ENCODE results near the gene MBNL2. TPM values are rescaled to one million over a fixed set of nuclear protein-coding genes. Genes with fewer than 3 reads are reported as not detected.

The MBNL2 gene
- total RNA-seq, 1 donor: 21.8 TPM

- DNase-seq (ENCODE audit: low read depth in 2 of 3, low spot score in 2 of 3): no peak
Measured at GRCh38 chr13:97267418-97268059, 45.4 kb downstream of the MBNL2 start.

DNA sequence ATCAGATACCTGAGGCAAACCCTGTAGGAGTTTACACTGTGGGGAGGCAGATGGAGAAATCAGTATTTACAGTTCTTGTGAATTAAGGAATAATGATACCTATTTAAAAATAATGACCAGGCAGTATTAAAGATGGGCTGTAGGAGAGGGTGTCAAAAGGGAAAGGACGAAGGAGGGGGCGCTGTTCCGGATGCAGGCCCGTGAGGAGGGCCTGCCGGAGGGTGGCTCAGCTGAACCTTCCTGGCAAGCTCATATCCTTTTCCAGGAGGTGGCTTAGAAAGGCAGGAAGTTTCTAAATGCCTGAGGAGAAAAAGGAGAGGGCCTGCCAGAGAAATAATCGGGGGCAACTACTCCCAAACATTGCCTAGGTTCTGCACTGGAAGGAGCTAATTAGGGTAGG lies 46.6 kb downstream of the MBNL2 start:
- no peak for DNase-seq (ENCODE audit: low read depth in 2 of 3, low spot score in 2 of 3)

GRCh38 chr13:97269603-97270002 lies 47.5 kb downstream of the MBNL2 start:
- DNase-seq (ENCODE audit: low read depth in 2 of 3, low spot score in 2 of 3): no peak

- no peak for DNase-seq (ENCODE audit: low read depth in 2 of 3, low spot score in 2 of 3)
Measured at GRCh38 chr13:97272526-97272925, 50.4 kb downstream of the MBNL2 start.

GRCh38 chr13:97273341-97273831 lies 51.3 kb downstream of the MBNL2 start:
- DNase-seq (ENCODE audit: low read depth in 2 of 3, low spot score in 2 of 3): no peak

- no peak for DNase-seq (ENCODE audit: low read depth in 2 of 3, low spot score in 2 of 3)
Measured at GRCh38 chr13:97274829-97275649, 52.9 kb downstream of the MBNL2 start.

DNA sequence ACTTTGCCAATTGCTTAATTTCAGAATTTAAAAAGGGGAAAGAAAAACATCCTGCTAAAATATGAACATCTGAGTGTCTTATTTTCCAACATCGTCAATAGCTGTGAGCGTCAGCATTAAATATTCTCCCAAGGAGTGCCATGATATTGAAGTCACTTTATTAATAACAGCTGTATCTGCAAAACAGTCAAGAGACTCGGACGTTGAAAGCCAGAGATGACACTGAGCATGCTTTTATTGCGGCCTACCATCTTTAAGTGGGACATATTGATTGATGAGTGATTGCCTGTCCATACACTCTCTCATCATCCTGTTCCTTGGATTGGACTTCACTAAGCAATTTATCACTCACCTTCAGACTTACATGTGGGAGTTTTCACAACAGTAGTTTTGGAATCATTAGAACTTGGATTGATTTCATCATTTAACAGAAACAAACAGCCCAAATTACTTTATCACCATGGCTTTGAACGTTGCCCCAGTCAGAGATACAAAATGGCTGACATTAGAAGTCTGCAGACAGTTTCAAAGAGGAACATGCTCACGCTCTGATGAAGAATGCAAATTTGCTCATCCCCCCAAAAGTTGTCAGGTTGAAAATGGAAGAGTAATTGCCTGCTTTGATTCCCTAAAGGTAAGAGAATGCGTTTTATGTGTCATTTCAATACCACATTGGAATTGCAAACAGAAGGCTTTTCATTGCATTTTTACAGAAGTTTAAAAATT lies 53.8 kb downstream of the MBNL2 start:
- no peak for DNase-seq (ENCODE audit: low read depth in 2 of 3, low spot score in 2 of 3)

GRCh38 chr13:97276862-97277269 lies 54.7 kb downstream of the MBNL2 start:
- DNase-seq (ENCODE audit: low read depth in 2 of 3, low spot score in 2 of 3): no peak

DNA sequence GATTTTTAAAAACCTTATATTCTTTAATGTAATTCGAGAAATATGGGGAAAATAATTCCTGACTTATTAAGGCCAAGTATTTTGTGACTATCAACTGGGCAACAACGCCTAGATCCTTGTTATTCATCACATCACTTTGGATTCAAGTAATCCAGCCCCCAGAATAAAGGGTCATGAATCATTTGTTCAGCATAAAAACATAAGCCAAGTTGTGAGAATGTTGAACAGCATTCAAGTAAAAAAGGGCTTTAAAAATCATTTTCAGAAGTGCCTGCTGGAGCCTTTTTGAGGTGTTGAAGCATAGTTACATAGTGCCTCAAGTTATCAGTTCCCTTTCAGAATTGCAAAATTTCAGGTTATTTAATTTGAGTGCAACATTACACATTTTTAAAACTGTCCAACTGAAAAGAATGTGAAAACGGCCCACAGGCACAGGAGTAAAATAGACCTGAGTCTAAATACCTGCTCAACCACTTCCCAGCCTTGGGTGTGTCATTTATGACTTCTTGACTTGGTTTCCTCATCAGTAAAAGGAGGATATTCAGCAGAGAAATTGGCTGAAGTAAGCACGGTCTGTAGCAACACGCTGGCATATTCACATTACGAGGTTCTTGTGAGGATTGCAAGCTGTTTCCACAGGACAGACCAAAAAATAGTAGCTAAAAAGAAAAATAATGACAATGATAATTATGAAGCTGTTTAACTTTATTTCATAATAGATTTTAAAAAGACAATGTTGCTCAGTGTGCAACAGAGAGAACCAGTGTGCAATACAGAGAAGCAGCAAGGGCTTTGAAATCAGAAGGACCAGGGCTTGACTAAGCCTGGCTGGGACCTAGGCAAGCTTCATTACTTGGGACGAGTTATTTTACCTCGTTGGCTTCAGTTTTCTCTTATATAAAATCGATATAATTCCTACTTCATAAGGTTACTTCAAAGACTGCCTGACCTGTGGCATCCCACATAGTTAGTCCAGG lies 56.6 kb downstream of the MBNL2 start:
- DNase-seq (ENCODE audit: low read depth in 2 of 3, low spot score in 2 of 3): no peak

DNA sequence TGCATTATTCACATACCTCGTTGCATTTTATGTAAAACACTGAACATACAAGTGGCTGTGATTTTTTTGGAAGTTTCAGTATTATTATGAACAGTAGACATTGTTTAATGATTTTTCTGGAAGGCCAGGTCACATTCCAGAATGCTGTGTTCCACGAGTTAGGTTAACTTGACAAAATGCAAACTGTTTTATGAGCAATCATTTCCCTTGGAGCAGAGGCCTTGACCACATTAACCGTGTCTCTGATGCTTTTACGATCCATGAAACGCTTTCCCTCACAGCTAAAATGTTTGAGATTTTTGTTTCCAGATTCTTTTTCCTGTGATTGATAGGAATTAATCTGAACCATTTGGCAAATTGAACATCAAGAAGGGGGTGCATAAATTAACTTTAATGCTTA lies 57.8 kb downstream of the MBNL2 start:
- no peak for DNase-seq (ENCODE audit: low read depth in 2 of 3, low spot score in 2 of 3)

DNA sequence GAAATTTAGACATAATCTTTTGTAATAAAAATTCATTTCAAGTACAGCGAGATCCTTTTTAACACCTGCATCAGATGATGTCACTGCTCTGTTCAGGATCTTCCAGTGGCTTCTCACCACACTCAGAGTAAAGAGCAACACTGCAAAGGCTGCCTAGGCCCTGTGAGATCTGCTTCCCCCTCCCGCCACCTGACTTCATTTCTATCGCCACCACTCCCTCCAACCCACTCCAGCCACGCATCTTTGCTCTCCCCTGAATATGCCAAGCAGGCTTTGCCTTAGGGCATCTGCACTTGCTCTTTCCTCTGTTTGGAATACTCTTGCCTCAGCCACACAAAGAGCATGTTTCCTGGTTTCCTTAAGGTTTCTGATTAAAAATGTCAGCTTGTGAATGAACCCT lies 58.3 kb downstream of the MBNL2 start:
- no peak for DNase-seq (ENCODE audit: low read depth in 2 of 3, low spot score in 2 of 3)

DNA sequence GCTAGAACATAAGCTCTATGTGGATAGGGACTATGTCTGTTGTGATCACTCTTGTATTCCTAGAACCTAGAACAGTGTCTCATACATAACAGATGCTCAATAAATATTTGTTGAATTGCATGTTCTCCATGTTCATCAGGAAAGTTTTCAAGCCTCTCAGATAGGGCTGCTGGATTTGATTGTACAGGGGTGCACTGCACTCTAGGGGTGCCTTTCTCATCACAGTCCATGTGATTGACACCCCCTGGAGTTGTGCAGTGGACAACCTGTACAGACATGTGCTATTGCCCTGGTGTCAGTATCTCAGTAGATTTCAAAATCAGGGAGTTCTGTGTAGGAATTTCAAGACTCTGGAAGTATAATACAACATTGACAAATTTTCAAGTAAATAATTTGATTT lies 58.9 kb downstream of the MBNL2 start:
- no peak for DNase-seq (ENCODE audit: low read depth in 2 of 3, low spot score in 2 of 3)

- DNase-seq (ENCODE audit: low read depth in 2 of 3, low spot score in 2 of 3): no peak
Measured at GRCh38 chr13:97282705-97283104, 60.6 kb downstream of the MBNL2 start.

GRCh38 chr13:97283888-97284287 lies 61.8 kb downstream of the MBNL2 start:
- no peak for DNase-seq (ENCODE audit: low read depth in 2 of 3, low spot score in 2 of 3)

GRCh38 chr13:97284558-97284957 lies 62.4 kb downstream of the MBNL2 start:
- no peak for DNase-seq (ENCODE audit: low read depth in 2 of 3, low spot score in 2 of 3)

DNA sequence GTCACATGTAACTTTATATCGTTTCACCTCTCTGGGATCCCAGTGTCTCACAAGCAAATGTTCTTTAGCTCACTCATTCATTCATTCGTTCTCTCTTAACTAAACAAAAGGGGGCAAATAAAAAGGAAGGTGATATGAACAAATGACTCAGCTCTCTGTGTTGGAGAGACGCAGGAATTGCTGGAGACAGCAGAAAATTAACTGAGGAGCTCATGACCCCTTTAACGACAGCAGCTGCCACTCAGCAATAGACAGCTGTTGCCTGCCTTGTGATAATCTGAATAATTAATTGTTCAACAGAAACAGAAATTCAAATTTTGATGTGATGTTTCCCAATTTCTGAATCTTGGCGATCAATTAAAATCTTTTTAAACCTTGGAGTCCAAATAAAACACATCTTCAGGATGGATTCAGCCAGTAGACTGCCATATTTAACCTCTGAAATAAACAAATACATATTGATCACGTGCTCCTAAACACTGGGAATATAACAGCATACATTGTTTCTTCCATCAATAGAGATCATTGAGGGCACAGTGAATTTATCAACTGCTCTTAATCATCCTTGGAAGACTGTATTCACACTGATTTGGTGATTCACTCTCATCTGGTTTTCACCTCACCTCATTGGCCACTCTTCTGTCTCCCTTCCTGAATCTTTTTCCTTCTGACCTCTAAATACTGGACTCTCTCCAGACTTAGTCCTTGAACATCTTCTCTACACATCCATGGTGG lies 63.3 kb downstream of the MBNL2 start:
- DNase-seq (ENCODE audit: low read depth in 2 of 3, low spot score in 2 of 3): no peak

DNA sequence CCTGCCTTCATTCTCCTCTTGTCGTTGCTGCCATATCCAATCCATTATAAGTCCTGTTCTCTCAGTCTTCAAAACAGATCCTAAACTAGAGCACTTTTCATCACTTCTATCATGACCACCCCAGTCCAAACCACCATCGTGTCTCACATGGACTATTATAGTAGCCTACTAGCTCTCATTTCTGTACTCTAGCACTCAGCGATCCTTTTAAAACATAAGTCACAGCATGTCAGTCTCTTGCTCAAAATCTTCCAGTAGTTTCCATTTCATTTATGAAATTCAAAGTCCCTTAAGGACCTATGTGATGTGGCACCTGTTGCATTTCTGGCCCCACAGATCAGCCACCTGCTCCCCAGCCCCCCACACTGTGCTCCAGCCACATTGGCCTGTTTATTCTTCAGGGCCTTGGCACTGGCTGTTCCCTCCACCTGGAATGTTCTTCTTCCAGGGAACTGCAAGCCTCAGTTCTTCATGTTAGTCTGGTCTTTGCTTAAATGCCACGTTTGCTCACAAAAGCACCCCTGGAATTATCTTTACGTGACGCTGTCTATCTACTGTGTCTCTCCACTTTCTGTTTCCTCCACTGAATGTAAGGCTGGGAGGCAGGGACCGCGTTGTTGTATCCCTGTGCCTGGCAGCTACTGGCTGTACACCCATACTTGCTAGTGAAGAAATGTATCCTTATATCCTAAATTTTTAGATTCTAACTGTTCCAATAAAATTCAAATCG lies 64.3 kb downstream of the MBNL2 start:
- no peak for DNase-seq (ENCODE audit: low read depth in 2 of 3, low spot score in 2 of 3)

DNA sequence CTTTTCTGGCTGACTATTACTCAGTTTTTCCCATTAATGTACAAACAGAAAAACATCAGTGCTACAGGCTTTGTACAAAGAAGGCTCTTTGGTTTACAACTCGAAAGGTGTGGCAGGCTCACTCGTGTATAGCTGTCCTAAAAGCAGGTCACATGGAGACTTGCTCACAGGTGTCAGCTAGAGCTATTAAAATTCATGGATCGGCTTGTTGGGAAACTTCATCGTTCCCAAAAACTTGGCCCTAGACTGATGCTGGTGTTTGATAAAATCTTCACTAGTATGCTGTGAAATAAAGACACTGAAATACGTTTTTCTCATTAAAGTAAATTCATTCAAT lies 64.9 kb downstream of the MBNL2 start:
- DNase-seq (ENCODE audit: low read depth in 2 of 3, low spot score in 2 of 3): no peak

GRCh38 chr13:97288486-97288900 lies 66.4 kb downstream of the MBNL2 start:
- DNase-seq (ENCODE audit: low read depth in 2 of 3, low spot score in 2 of 3): no peak
